Osteocyte (in vitro differentiated cells): ENCODE results near the gene SND1. TPM values are rescaled to one million over a fixed set of nuclear protein-coding genes. Genes with fewer than 3 reads are reported as not detected.
"Not testable (repeated sequence)": the region's sequence is repeated elsewhere in the genome, so short reads cannot be mapped to it uniquely, and the experiment has no call there.

Experiments used
- DNase-seq: peaks from one replicate; pipeline ENCODE4 v3.0.0; 2021; ENCODE audit warnings: mixed read lengths; ENCODE audit not compliant: unreplicated experiment; ENCODE audit errors: extremely low spot score
- H3K27ac Mint-ChIP-seq: one replicate; pipeline ENCODE4 v1.8.0; 2021; ENCODE audit warnings: mild to moderate bottlenecking, mixed read lengths; ENCODE audit not compliant: unreplicated experiment
- H3K27me3 Mint-ChIP-seq: one replicate; pipeline ENCODE4 v1.8.0; 2021; ENCODE audit warnings: mixed read lengths; ENCODE audit not compliant: unreplicated experiment
- H3K36me3 Mint-ChIP-seq: one replicate; pipeline ENCODE4 v1.8.0; 2021; ENCODE audit warnings: mixed read lengths; ENCODE audit not compliant: unreplicated experiment
- H3K4me1 Mint-ChIP-seq: one replicate; pipeline ENCODE4 v1.8.0; 2021; ENCODE audit warnings: mixed read lengths; ENCODE audit not compliant: unreplicated experiment
- H3K4me3 Mint-ChIP-seq: one replicate; pipeline ENCODE4 v1.8.0; 2021; ENCODE audit warnings: mild to moderate bottlenecking, moderate library complexity, mixed read lengths; ENCODE audit not compliant: unreplicated experiment
- H3K9me3 Mint-ChIP-seq: one replicate; pipeline ENCODE4 v1.8.0; 2021; ENCODE audit warnings: mixed read lengths; ENCODE audit not compliant: unreplicated experiment
- CTCF ChIP-seq: fragments of 200-600 bp; sonication (generic); IDR thresholded peaks from 2 replicates; pipeline ENCODE4 v1.5.0; 2021; ENCODE audit warnings: antibody characterized with exemption, mild to moderate bottlenecking, moderate library complexity
- total RNA-seq: library from RNA; stranded (reverse); gene quantifications from 2 replicates; pipeline ENCODE4 v1.2.1, GENCODE V29; 2021

Gene SND1
- total RNA-seq, 1 donor from 2014 or later: 229 TPM

- Mint-ChIP-seq H3K4me3 (no peak overlapping the region), H3K4me1 (peaks cover 51% of the 10 kb centered on the region), H3K36me3 (no peaks in the 10 kb centered on the region), H3K27me3 (no peaks in the 10 kb centered on the region), H3K27ac (peak overlapping the region; percentile 53), H3K9me3 (no peaks in the 10 kb centered on the region)
- no peak for TF ChIP-seq CTCF
- DNase-seq: no peak
Observed at GRCh38 chr7:127901895-127902703, 250.1 kb downstream of the SND1 start.

GRCh38 chr7:127902753-127903152 lies 250.8 kb downstream of the SND1 start:
- not testable (repeated sequence) for H3K9me3 Mint-ChIP-seq, H3K36me3 Mint-ChIP-seq, DNase-seq, H3K27ac Mint-ChIP-seq, H3K27me3 Mint-ChIP-seq, H3K4me3 Mint-ChIP-seq
- H3K4me1 Mint-ChIP-seq: peaks cover 58% of the 10 kb centered on the region

GRCh38 chr7:127903892-127904669 lies 252.1 kb downstream of the SND1 start:
- DNase-seq: no peak
- H3K27me3 Mint-ChIP-seq: no peaks in the 10 kb centered on the region
- H3K9me3 Mint-ChIP-seq: no peaks in the 10 kb centered on the region
- H3K36me3 Mint-ChIP-seq: no peaks in the 10 kb centered on the region
- H3K4me1 Mint-ChIP-seq: peaks cover 66% of the 10 kb centered on the region
- TF ChIP-seq CTCF: no peak
- no peak overlapping the region for H3K4me3 Mint-ChIP-seq
- peak overlapping the region; percentile 9 for H3K27ac Mint-ChIP-seq

- Mint-ChIP-seq H3K27ac (peak overlapping the region; percentile 9), H3K4me3 (no peak overlapping the region), H3K27me3 (no peaks in the 10 kb centered on the region), H3K36me3 (no peaks in the 10 kb centered on the region), H3K4me1 (peaks cover 66% of the 10 kb centered on the region), H3K9me3 (no peaks in the 10 kb centered on the region)
- DNase-seq: no peak
- no peak for TF ChIP-seq CTCF
Observed at GRCh38 chr7:127904670-127904985, 252.6 kb downstream of the SND1 start.

- DNase-seq: no peak
- Mint-ChIP-seq H3K4me3 (no peak overlapping the region), H3K4me1 (peaks cover 67% of the 10 kb centered on the region), H3K27ac (peak overlapping the region; percentile 42), H3K36me3 (no peaks in the 10 kb centered on the region), H3K9me3 (no peaks in the 10 kb centered on the region), H3K27me3 (no peaks in the 10 kb centered on the region)
- no peak for TF ChIP-seq CTCF
Observed at GRCh38 chr7:127905021-127905420, 253.0 kb downstream of the SND1 start.
